Activated T-helper 2 cell treated with anti-CD3 and anti-CD28 coated beads, Interferon-gamma antibody, Interleukin-2, Interleukin-4, amounts not matched to agents 10 μg/mL and 5 μg/mL and 100 μg/mL, durations not matched to agents 14 hours and 24 hours and 36 hours (primary cell): ENCODE data around the gene ARHGAP32. TPM values are rescaled to one million over a fixed set of nuclear protein-coding genes. Genes with fewer than 3 reads are reported as not detected.
A peak's percentile ranks its signal among the peaks of the same experiment; 100 is the strongest.

Experiments used
- DNase-seq: peaks from one replicate; pipeline ENCODE4 v3.0.0; 2021; ENCODE audit warnings: low spot score
- H3K27ac Mint-ChIP-seq: one replicate; pipeline ENCODE4 v1.8.0; 2021; ENCODE audit warnings: mixed read lengths
- H3K27me3 Mint-ChIP-seq: one replicate; pipeline ENCODE4 v1.8.0; 2021; ENCODE audit warnings: low read depth, mixed read lengths
- H3K36me3 Mint-ChIP-seq: one replicate; pipeline ENCODE4 v1.8.0; 2021; ENCODE audit warnings: low read depth, mixed read lengths
- H3K4me1 Mint-ChIP-seq: one replicate; pipeline ENCODE4 v1.8.0; 2021; ENCODE audit warnings: low read depth, mixed read lengths
- H3K4me3 Mint-ChIP-seq: one replicate; pipeline ENCODE4 v1.8.0; 2021; ENCODE audit warnings: low read depth, mild to moderate bottlenecking, moderate library complexity, mixed read lengths
- H3K9me3 Mint-ChIP-seq: one replicate; pipeline ENCODE4 v1.8.0; 2021; ENCODE audit warnings: mixed read lengths
- intact Hi-C: fragments of 100-400 bp; cut with micrococcal nuclease; formaldehyde crosslinking; loops from one replicate; pipeline ENCODE4 v1.15.1; 2023
- total RNA-seq: library from RNA; stranded (reverse); gene quantifications from 2 replicates; pipeline ENCODE4 v1.2.3, GENCODE V29; 2022

Gene ARHGAP32
- total RNA-seq, 1 donor from 2014 or later = 4.6 TPM

- Mint-ChIP-seq H3K4me3 (no peak overlapping the region), H3K9me3 (no peaks in the 10 kb centered on the region), H3K4me1 (peaks cover 33% of the 10 kb centered on the region), H3K36me3 (peaks cover 27% of the 10 kb centered on the region), H3K27me3 (no peaks in the 10 kb centered on the region), H3K27ac (peak overlapping the region; percentile 1)
- intact Hi-C loops = no loop called here
- peak; percentile 13 for DNase-seq
Measured at GRCh38 chr11:128970598-128971190, 221.4 kb downstream of the ARHGAP32 start.

- Mint-ChIP-seq H3K27ac (no peak overlapping the region), H3K9me3 (no peaks in the 10 kb centered on the region), H3K4me3 (no peak overlapping the region), H3K27me3 (no peaks in the 10 kb centered on the region), H3K4me1 (peaks cover 51% of the 10 kb centered on the region), H3K36me3 (peaks cover 29% of the 10 kb centered on the region)
- intact Hi-C loops = loop anchor here (10.0 kb wide), 2 partner anchors 624 to 934 kb away; no protein-coding TSS in a partner anchor
- no peak for DNase-seq
Measured at GRCh38 chr11:128968916-128969315, 223.2 kb downstream of the ARHGAP32 start.

- H3K27me3 Mint-ChIP-seq = no peaks in the 10 kb centered on the region
- intact Hi-C loops = loop anchor here (10.0 kb wide), 2 partner anchors 623 to 933 kb away; no protein-coding TSS in a partner anchor
- H3K36me3 Mint-ChIP-seq = peaks cover 26% of the 10 kb centered on the region
- H3K27ac Mint-ChIP-seq = no peak overlapping the region
- no peak overlapping the region for H3K4me3 Mint-ChIP-seq
- DNase-seq = no peak
- peaks cover 64% of the 10 kb centered on the region for H3K4me1 Mint-ChIP-seq
- H3K9me3 Mint-ChIP-seq = no peaks in the 10 kb centered on the region
Measured at GRCh38 chr11:128967578-128967977, 224.5 kb downstream of the ARHGAP32 start.

- no peak for DNase-seq
- no peak overlapping the region for H3K27ac Mint-ChIP-seq
- H3K4me1 Mint-ChIP-seq = peaks cover 55% of the 10 kb centered on the region
Measured at GRCh38 chr11:128965485-128965884, 226.6 kb downstream of the ARHGAP32 start.

GRCh38 chr11:128964463-128964930 is 227.6 kb downstream of the ARHGAP32 start:
- H3K27me3 Mint-ChIP-seq = peaks cover 1% of the 10 kb centered on the region
- intact Hi-C loops = loop anchor here (2.0 to 10.0 kb wide), 5 partner anchors 22 to 930 kb away; no protein-coding TSS in a partner anchor
- peaks cover 5% of the 10 kb centered on the region for H3K36me3 Mint-ChIP-seq
- H3K4me3 Mint-ChIP-seq = no peak overlapping the region
- no peak for DNase-seq
- no peaks in the 10 kb centered on the region for H3K9me3 Mint-ChIP-seq
- peaks cover 46% of the 10 kb centered on the region for H3K4me1 Mint-ChIP-seq
- H3K27ac Mint-ChIP-seq = peak overlapping the region; percentile 2

More at GRCh38 chr11:128965485-128965884, 226.6 kb downstream of the ARHGAP32 start:
- intact Hi-C loops = loop anchor here (2.0 to 10.0 kb wide), 3 partner anchors 21 to 931 kb away; no protein-coding TSS in a partner anchor
- peak overlapping the region; percentile 9 for H3K4me3 Mint-ChIP-seq
- H3K36me3 Mint-ChIP-seq = peaks cover 13% of the 10 kb centered on the region
- peaks cover 1% of the 10 kb centered on the region for H3K27me3 Mint-ChIP-seq
- H3K9me3 Mint-ChIP-seq = no peaks in the 10 kb centered on the region

- peaks cover 7% of the 10 kb centered on the region for H3K27me3 Mint-ChIP-seq
- DNase-seq = no peak
- H3K4me1 Mint-ChIP-seq = peaks cover 43% of the 10 kb centered on the region
- peaks cover 2% of the 10 kb centered on the region for H3K36me3 Mint-ChIP-seq
- H3K9me3 Mint-ChIP-seq = no peaks in the 10 kb centered on the region
- H3K4me3 Mint-ChIP-seq = no peak overlapping the region
- H3K27ac Mint-ChIP-seq = no peak overlapping the region
- intact Hi-C loops = loop anchor here (2.0 to 10.0 kb wide), 5 partner anchors 23 to 929 kb away; no protein-coding TSS in a partner anchor
Measured at GRCh38 chr11:128963744-128964325, 228.3 kb downstream of the ARHGAP32 start.

GRCh38 chr11:128962896-128963295 is 229.2 kb downstream of the ARHGAP32 start:
- Mint-ChIP-seq H3K27ac (no peak overlapping the region), H3K4me1 (peaks cover 43% of the 10 kb centered on the region), H3K9me3 (no peaks in the 10 kb centered on the region), H3K27me3 (peaks cover 12% of the 10 kb centered on the region), H3K36me3 (peaks cover 2% of the 10 kb centered on the region), H3K4me3 (no peak overlapping the region)
- intact Hi-C loops = loop anchor here (5.0 to 10.0 kb wide), 4 partner anchors 154 to 928 kb away; no protein-coding TSS in a partner anchor
- DNase-seq = no peak

- Mint-ChIP-seq H3K4me3 (no peak overlapping the region), H3K4me1 (peaks cover 38% of the 10 kb centered on the region), H3K27ac (no peak overlapping the region), H3K36me3 (peaks cover 2% of the 10 kb centered on the region), H3K27me3 (peaks cover 15% of the 10 kb centered on the region), H3K9me3 (no peaks in the 10 kb centered on the region)
- intact Hi-C loops = loop anchor here (5.0 to 10.0 kb wide), 4 partner anchors 156 to 927 kb away; no protein-coding TSS in a partner anchor
- no peak for DNase-seq
Measured at GRCh38 chr11:128961645-128962044, 230.5 kb downstream of the ARHGAP32 start.

- peaks cover 32% of the 10 kb centered on the region for H3K27me3 Mint-ChIP-seq
- intact Hi-C loops = no loop called here
- no peak overlapping the region for H3K4me3 Mint-ChIP-seq
- no peaks in the 10 kb centered on the region for H3K4me1 Mint-ChIP-seq
- no peaks in the 10 kb centered on the region for H3K9me3 Mint-ChIP-seq
- H3K36me3 Mint-ChIP-seq = no peaks in the 10 kb centered on the region
- no peak overlapping the region for H3K27ac Mint-ChIP-seq
- DNase-seq = no peak
Measured at GRCh38 chr11:128957202-128957482, 235.0 kb downstream of the ARHGAP32 start.

- H3K4me1 Mint-ChIP-seq = no peaks in the 10 kb centered on the region
- peaks cover 32% of the 10 kb centered on the region for H3K27me3 Mint-ChIP-seq
- no peak overlapping the region for H3K27ac Mint-ChIP-seq
- H3K4me3 Mint-ChIP-seq = no peak overlapping the region
- no peaks in the 10 kb centered on the region for H3K36me3 Mint-ChIP-seq
- no peak for DNase-seq
- H3K9me3 Mint-ChIP-seq = no peaks in the 10 kb centered on the region
- intact Hi-C loops = loop anchor here (1.0 kb wide), 1 partner anchor 72 kb away; no protein-coding TSS in a partner anchor
Measured at GRCh38 chr11:128956401-128957201, 235.5 kb downstream of the ARHGAP32 start.

- Mint-ChIP-seq H3K36me3 (no peaks in the 10 kb centered on the region), H3K9me3 (no peaks in the 10 kb centered on the region), H3K27ac (no peak overlapping the region), H3K4me3 (no peak overlapping the region), H3K4me1 (no peaks in the 10 kb centered on the region), H3K27me3 (peaks cover 36% of the 10 kb centered on the region)
- intact Hi-C loops = loop anchor here (1.0 kb wide), 1 partner anchor 71 kb away; no protein-coding TSS in a partner anchor
- no peak for DNase-seq
Measured at GRCh38 chr11:128955636-128956035, 236.5 kb downstream of the ARHGAP32 start.

- Mint-ChIP-seq H3K36me3 (no peaks in the 10 kb centered on the region), H3K4me1 (no peaks in the 10 kb centered on the region), H3K4me3 (no peak overlapping the region), H3K9me3 (no peaks in the 10 kb centered on the region), H3K27me3 (peaks cover 36% of the 10 kb centered on the region), H3K27ac (no peak overlapping the region)
- no peak for DNase-seq
- intact Hi-C loops = no loop called here
Measured at GRCh38 chr11:128953151-128953550, 239.0 kb downstream of the ARHGAP32 start.
